Skeletal muscle cell (primary cell): Measurements from ENCODE around the gene CMTM1.
"Not testable (repeated sequence)": the region's sequence is repeated elsewhere in the genome, so short reads cannot be mapped to it uniquely, and the experiment has no call there.

Experiments
- DNase-seq: peaks from one replicate; pipeline ENCODE4 v3.0.0-alpha.2; 2010; ENCODE audit warnings: low read depth
- H3K4me3 ChIP-seq: 2 replicates; pipeline ENCODE4 v1.5.1; 2011; ENCODE audit warnings: low read depth, mild to moderate bottlenecking, control low read depth, low read length, moderate library complexity

The CMTM1 gene

GRCh38 chr16:66627611-66628378, 61.6 kb downstream of the CMTM1 start:
- DNase-seq, H3K4me3 ChIP-seq: not testable (repeated sequence)
